ENCODE measurements around the gene GPR142. TPM values are rescaled to one million over a fixed set of nuclear protein-coding genes. Genes with fewer than 3 reads are reported as not detected.
A peak's percentile ranks its signal among the peaks of the same experiment; 100 is the strongest.

GPR142 gene
- total and polyA plus RNA-seq, 2 of the 8 experiments (the other 6 are each of a cell fraction or from before 2014, with no cell fraction given), result 0.05 TPM; not detected in 1

DNA sequence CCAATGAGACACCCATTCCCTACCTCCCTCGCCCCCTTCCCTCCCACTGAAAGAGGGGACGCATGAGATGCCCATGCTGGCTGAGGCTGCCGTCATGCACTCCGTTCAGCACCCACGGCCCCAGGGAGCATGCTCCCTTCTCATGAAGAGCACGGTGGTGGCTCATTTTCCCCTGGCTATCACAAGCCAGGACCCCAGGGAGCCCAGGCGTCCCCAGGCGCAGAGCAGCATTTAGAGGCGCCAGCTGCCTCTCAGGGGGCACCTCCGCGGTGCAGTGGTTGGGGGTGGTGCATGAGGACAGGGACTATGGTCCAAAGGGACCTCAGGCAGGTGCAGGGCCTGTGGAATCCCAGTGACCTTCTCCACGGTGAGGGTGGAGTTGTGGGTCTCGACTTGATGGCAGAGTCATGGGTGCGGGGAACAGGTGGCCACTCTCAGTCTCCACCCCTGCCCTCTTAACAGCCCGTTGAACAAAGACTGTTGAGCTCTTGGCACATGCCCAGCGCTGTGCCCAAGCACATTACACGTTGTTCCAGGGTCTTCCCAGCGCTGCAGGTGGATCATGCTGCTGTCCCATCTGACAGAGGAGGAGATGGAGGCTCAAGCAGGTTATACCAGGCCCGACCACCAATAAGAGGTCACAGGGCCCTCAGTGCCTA, 27.6 kb upstream of the GPR142 start:
- H3K4me1 ChIP-seq (replicated peaks in 1 of 4; ENCODE audit: control insufficient read depth in 3 of 4, insufficient read depth in 4 of 4, low read length in 3 of 4), result peaks cover 0 to 16% (median 9%) of the 10 kb centered on the region in 4 experiments; a peak in 5 of 7 replicates
- H3K36me3 ChIP-seq (ENCODE audit: control insufficient read depth in 2 of 4, insufficient read depth in 4 of 4, low read length in 3 of 4), result no peaks in the 10 kb centered on the region
- FAIRE-seq (no peak), DNase-seq (ENCODE audit: low read depth in 1 of 2, low spot score in 2 of 2) (no peak)
- H3K4ac ChIP-seq (replicated peaks; ENCODE audit: insufficient read length, low read depth, low read length), result no peak overlapping the region
- H2BK15ac ChIP-seq (ENCODE audit: low read length), result no peak overlapping the region
- no peak overlapping the region for H3K4me2 ChIP-seq (ENCODE audit: insufficient read depth in 1 of 2, low read depth in 2 of 2, low read length in 2 of 2)
- no peak overlapping the region for H2BK12ac ChIP-seq (ENCODE audit: low read depth, low read length)
- H4K91ac ChIP-seq (replicated peaks; ENCODE audit: insufficient read length, low read length), result no peak overlapping the region
- no peak overlapping the region for H3K4me3 ChIP-seq (ENCODE audit: extremely low read depth in 1 of 4, insufficient read depth in 2 of 4, low read depth in 3 of 4, low read length in 4 of 4)
- H2BK120ac ChIP-seq (replicated peaks; ENCODE audit: low read depth, low read length), result no peak overlapping the region
- H4K5ac ChIP-seq (ENCODE audit: insufficient read length, low read depth, low read length), result no peak overlapping the region
- WGBS, 2 experiments (ENCODE audit: extremely low coverage in 1 of 2, insufficient coverage in 1 of 2, insufficient read length in 1 of 2, insufficient replicate concordance in 2 of 2, low coverage in 1 of 2, low lambda C conversion rate in 2 of 2, missing lambda C conversion rate in 1 of 2), result 87% methylated on average over 19 of the region's 19 CpGs; no CpG with 5 or more reads in 1 of the 2 experiments
- H3K27me3 ChIP-seq (replicated peaks in 1 of 4; ENCODE audit: control insufficient read depth in 3 of 4, extremely low read depth in 1 of 4, insufficient read depth in 3 of 4, low read length in 3 of 4), result no peaks in the 10 kb centered on the region; a peak in 1 of 7 replicates
- no peaks in the 10 kb centered on the region for H3K79me1 ChIP-seq (ENCODE audit: low read depth, low read length)
- no peak overlapping the region for H2AFZ ChIP-seq (ENCODE audit: low read length)
- H3K18ac ChIP-seq (ENCODE audit: extremely low read depth, low read length), result no peak overlapping the region
- H3K9me3 ChIP-seq (ENCODE audit: insufficient read depth in 2 of 2, low read depth in 1 of 2, low read length in 1 of 2), result peaks cover 0 to 5% of the 10 kb centered on the region in 2 experiments; a peak in 1 of 4 replicates
- ChIA-PET CTCF (ENCODE audit: partially characterized antibody) (interaction anchor here (0.9 to 1.5 kb wide), 3 partner anchors 9 to 13 kb away, joined by 3 to 11 read pairs (median 3); no protein-coding TSS in a partner anchor), POLR2A (ENCODE audit: partially characterized antibody) (no interaction called here)
- no peak overlapping the region for H3K9ac ChIP-seq (replicated peaks in 1 of 4; ENCODE audit: extremely low read depth in 1 of 4, low read depth in 3 of 4, low read length in 3 of 4)
- H3K23ac ChIP-seq (ENCODE audit: insufficient read length), result no peak overlapping the region
- H3K27ac ChIP-seq (ENCODE audit: low read depth, low read length), result no peak overlapping the region
- H3K23me2 ChIP-seq (ENCODE audit: low read depth, low read length), result no peaks in the 10 kb centered on the region
- no peak overlapping the region for H3K14ac ChIP-seq (ENCODE audit: insufficient read length)
- H3K56ac ChIP-seq (replicated peaks; ENCODE audit: insufficient read length, low read depth, low read length), result no peak overlapping the region
- no peak overlapping the region for H2AK5ac ChIP-seq (ENCODE audit: low read depth, low read length)
- no peak overlapping the region for H4K8ac ChIP-seq (ENCODE audit: extremely low read depth, insufficient read depth, low read length)
- no peaks in the 10 kb centered on the region for H3K79me2 ChIP-seq (ENCODE audit: control insufficient read depth in 1 of 2, insufficient read depth in 2 of 2, low read length in 2 of 2)
- 0 out of 2 replicates have a peak overlapping the region, but pooled peaks have one; percentile 32 for H2BK20ac ChIP-seq (ENCODE audit: low read length)
- H2BK5ac ChIP-seq (ENCODE audit: low read depth, low read length), result no peak overlapping the region
- no peaks in the 10 kb centered on the region for H4K20me1 ChIP-seq (replicated peaks in 1 of 2; ENCODE audit: control insufficient read depth in 1 of 2, insufficient read depth in 2 of 2, low read length in 2 of 2)
- TF ChIP-seq ZNF274 (IDR thresholded peaks at IDR 0.05; ENCODE audit: borderline replicate concordance, extremely low read depth, low read length), result no peak
- no peak for TF ChIP-seq BCL11A (IDR thresholded peaks at IDR 0.05; ENCODE audit: low read depth in 2 of 2, low read length in 2 of 2)
- TF ChIP-seq RXRA (IDR thresholded peaks at IDR 0.05; ENCODE audit: insufficient read depth, low read depth, low read length), result no peak
- no peak for TF ChIP-seq EP300 (IDR thresholded peaks at IDR 0.05; ENCODE audit: borderline replicate concordance in 1 of 2, low read depth in 2 of 2, low read length in 2 of 2)
- no peak for TF ChIP-seq SAP30 (IDR thresholded peaks at IDR 0.05; ENCODE audit: insufficient read depth, insufficient replicate concordance, low read length)
- no peak for TF ChIP-seq CHD2 (IDR thresholded peaks at IDR 0.05; ENCODE audit: low read length)
- no peak for TF ChIP-seq NANOG (IDR thresholded peaks at IDR 0.05; ENCODE audit: insufficient read depth, low read depth, low read length, poor library complexity, severe bottlenecking)
- no peak for TF ChIP-seq EZH2 (IDR thresholded peaks at IDR 0.05; ENCODE audit: low read depth, low read length, severe bottlenecking)
- TF ChIP-seq SIN3A (conservative IDR thresholded peaks at IDR 0.05 in 1 of 2, IDR thresholded peaks at IDR 0.05 in 1 of 2; ENCODE audit: low read depth in 1 of 2, low read length in 2 of 2), result no peak
- TF ChIP-seq POLR2A (IDR thresholded peaks at IDR 0.05; ENCODE audit: control extremely low read depth in 1 of 2, low read depth in 2 of 2, low read length in 2 of 2), result no peak
- no peak for TF ChIP-seq FOSL1 (IDR thresholded peaks at IDR 0.05; ENCODE audit: insufficient read depth, low read depth, low read length)
- no peak for TF ChIP-seq RAD21 (IDR thresholded peaks at IDR 0.05 in 1 of 2, conservative IDR thresholded peaks at IDR 0.05 in 1 of 2; ENCODE audit: low read depth in 2 of 2, low read length in 2 of 2)

Measured in H1 (cell line).